Hematopoietic multipotent progenitor cell treated with erythropoietin and hydrocortisone succinate and interleukin-3 and kit ligand, for 4 days (in vitro differentiated cells): Measurements from ENCODE around the gene SYT13.

ENCODE experiments used
- DNase-seq: peaks from one replicate; pipeline ENCODE4 v3.0.0-alpha.2; 2015

SYT13 gene

DNA sequence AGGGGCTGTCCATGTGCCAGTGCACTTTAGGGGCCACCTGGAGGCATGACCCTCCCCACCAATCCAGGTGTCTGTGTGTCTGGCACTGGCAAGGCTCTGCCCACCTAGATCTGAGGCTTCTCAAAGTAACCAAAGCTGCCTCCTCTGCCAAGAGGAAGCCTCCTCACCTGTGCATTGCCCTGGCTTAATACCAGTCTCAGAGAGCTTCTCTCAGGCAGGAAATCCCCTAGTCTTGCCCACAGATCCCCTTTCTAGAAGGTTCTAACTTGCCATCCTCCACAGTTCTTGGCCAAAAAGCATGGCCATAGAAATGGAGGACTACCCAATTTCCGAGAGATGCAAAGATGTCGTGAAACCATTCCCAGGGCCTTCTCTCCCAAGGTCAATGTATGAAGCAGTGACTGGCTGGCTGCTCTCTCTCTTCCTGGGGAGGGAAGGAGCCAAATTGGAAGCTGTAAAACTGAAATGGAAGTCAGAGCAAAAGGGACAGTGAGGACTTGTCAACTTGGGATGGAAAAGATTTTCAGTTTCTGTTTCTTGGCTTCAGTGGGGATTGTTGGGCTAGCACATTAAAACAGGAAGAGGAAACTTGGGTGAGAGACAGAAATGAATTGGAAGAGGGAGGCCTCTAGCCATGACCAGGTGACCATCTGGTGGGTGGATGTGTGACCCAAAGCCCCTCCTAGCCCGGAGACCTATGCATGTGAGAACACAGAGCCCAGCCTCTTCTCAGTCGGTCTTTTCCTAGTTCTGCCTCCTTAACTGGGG is 70.9 kb downstream of the SYT13 start:
- DNase-seq: no peak

DNA sequence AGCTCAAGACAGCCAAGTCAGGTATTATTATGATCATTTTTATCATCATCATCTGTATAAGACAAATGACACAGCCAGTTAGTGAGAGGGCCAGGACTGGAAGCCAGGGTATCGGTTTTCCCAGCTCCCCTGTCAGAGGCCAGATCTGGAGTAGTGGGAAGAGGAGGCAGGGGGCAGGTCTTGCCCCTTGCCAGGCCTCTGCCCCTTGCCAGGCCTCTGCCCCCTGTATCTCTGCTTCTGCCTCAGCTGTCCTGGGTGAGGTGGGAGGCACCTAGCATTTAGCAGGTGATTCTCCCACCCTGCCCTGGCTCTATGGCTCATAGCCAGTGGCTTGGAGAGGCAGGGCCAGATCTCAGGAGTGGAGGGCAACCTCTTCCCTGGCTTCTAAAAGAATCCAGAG is 72.4 kb downstream of the SYT13 start:
- DNase-seq: no peak

DNA sequence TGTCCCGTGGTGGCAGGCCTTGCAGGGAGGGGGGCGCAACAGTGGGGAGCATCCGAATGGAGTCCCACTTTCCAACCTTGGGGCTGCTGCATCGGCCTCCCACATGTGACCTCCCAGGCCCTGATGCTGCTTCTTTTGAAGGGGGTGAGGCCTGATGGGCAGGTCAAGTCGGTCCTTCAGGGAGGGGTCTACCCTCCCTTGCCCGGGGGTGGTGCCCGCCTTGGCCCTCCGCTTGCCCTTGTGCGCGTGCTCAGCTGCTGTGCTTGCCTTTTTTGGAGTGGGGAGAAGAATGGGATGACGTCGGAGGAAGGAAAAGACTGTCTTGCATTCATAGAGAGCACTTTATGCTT is 72.8 kb downstream of the SYT13 start:
- no peak for DNase-seq

DNA sequence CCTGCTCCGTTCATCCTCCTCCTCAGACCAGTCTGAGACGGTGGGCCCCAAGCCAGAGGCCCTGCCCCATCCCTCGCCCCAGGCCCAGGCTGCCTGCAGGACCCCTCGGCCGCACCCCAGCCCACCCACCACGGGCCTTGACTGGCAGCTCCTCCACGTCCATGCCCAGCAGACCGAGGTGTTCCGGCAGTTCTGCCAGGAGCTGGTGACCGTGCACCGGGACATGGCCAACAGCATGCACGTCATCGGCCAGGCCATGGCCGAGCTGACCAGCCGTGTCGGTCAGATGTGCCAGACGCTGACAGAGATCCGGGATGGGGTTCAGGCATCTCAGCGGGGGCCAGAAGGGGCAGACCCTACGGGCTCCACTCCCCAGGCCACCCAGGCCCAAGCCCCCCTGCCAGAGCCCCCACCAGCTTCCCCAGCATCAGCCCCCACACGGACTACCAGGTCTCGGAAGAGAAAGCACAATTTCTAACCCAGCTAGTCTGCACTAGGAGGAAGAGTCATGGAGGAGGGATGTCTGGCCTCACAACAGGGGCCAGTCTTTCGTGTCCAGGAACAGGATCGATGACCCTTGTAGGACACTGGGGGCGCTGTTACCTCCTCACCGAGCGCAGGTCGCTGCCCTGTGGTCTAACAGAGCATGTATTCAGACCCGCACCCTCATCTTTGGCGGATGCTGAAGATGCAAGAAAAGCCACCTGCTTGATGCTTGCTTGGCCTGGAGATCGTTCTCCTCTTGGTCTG is 73.4 kb downstream of the SYT13 start:
- peak; percentile 25 for DNase-seq

DNA sequence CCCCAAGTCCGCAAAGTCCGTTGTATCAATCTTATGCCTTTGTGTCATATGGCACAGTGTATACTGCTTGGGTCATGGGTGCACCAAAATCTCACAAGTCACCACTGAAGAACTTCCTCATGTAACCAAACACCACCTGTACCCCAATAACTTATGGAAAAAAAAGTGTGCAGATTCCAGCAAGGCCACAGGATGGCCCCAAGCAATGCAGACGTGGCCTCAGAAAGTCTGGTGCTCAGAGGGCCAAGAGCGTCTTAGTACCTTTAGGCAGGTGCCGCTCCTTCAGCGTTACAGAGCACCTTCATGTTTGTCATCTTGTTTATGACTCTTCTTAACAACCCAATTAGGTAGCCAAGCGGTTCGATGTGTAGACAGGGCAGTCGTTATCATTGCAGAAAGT is 74.4 kb downstream of the SYT13 start:
- peak; percentile 8 for DNase-seq

DNA sequence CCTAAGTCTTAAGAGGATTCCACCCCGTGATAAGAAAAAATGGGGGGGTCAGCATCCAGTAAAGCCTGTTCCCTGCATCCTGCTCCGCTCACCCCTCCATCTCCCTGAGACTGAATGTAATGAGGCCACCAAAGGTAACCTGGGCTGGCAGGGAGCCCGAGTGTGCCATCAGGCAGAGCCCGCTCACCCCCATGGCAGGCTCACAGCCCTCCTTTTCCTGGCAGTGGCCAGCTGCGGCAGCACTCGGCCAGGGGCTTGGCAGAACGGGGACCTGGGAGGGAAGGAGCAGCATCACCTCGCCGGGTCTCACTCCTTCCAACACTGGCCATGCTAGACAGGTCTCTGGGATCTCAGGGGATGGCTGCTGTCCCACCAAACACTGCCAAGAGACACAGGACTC is 75.3 kb downstream of the SYT13 start:
- no peak for DNase-seq

DNA sequence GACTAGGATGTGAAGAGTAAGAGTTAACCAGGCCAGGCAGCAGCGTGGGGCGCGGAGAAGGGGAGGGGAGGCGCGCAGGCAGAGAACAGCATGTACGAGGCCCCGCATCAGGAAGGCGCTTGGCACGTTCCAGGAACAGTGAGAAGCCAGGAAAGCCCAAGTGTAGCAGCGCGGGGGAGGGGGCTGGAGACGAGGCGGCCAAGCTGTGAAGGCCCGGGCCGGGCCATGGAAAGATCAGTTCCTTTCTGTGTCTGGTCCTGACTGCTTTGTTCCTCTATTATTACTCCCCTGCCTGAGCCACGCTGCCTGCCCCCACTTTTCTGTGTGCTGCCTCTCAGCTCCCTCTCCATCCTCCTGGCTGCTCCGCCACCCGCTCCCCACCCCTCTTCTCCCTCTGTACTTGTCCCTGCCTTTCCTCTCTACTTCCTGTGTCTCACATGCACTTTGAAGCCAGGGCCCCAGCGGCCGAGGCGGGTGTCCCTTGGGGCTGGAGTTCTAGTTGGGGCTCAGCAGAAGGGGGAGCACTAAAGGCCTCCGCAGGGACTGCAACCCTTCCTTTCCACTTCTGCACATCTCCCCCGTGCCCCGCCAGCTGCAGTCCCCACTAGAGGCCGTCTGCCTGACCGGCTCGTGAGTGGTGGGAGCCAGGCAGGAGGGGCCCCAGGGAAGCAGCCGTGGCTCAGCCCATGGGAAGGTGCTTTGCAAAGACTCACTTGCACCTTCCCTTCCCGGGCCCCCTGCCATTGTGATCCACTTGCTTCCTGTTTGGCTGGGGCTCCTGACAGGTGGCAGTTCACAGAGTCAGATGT is 76.0 kb downstream of the SYT13 start:
- DNase-seq: peak; percentile 42

DNA sequence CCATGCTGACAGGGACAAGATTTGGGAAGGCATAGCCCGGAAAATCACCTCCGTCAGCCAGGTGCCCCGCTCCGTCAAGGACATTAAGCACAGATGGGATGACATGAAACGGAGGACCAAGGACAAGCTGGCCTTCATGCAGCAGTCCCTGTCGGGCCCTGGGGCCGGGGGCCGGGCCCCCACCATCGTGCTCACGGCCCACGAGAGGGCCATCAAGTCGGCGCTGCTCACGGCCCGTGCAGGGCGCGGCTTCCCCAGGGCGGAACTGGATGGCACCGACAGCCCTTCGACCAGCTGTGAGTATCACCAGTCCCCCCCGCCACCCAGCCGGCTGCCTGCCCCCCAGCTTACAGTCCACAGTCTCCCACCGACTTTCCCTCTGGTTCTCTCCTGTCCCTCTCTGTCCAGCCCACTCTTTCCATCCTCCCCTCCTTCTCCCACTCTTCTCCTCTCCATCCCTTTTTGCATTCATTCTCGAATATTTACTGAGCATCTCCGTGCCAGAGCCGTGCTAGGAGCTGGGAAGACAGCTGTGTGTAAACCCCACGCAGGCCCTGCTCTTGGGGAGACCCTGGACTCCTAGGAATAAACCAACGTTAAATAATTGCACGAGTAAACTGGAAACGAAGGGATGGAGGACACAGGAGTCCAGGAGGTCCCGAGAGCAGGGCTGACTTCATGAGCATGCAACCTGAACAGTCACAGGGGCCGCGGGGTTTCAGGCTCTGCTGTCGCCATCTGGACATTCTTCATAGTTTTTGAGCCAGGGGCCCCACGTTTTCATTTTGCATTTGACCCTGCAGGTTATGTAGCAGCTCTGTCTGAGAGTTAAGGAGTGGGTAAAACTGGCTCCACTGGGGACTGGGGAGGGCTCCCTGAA is 76.9 kb downstream of the SYT13 start:
- no peak for DNase-seq

DNA sequence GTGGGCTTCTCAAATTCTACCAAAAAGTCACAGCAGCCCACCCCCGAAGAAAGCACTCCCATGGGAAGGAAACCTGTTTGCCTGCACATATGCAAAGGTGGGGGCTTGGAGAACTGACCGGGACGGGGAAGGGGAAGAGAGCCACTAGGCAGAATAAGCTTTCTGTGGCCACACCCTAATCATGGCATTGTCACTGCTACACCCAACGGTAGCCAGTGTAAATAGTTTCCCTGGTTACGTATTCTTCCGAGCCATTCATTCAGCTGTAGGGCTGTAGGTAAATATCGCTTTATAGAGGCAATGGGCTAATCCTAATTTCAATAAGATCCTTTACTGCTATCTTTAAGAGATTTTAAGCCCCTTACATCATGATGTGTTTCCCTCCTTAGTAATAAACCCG is 78.0 kb downstream of the SYT13 start:
- no peak for DNase-seq

DNA sequence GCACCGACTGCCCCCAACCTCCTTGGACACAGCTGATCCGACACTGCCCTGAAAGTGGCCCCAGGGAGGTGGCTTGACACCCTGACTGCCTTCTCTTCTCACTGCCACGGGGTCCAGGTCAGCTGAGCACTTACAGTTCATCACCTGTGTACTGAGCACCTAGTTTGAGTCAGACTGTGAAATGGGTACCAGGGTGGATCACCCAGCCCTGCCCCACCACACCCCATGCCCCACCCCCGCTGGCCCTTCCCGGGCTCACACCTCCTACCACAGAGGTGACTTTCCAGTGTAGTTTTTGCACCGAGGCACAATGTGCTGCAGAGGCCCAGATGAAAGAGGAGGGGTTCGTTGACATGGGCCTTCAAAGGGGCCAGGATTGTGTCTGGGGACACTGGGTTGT is 80.2 kb downstream of the SYT13 start:
- no peak for DNase-seq

DNA sequence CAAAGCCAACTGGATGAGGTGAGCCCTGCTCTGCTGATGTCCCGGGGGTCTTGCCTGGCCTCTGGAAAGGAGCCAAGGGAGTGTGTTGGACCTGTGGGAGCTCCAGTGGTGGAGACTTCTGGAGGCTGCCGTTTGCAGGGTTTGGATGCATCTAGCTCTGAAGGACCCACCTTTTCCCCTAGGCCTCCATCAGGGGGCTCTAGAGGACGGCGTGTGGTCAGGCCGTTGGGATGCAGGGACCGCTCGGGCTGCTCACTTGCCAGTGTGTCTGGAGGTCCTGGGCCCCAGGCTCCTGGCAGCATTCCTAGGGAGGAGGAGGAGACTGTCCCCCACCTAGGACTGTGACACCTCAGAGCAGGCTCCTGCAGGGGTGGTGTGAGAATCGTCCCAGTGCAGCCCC is 81.4 kb downstream of the SYT13 start:
- no peak for DNase-seq

DNA sequence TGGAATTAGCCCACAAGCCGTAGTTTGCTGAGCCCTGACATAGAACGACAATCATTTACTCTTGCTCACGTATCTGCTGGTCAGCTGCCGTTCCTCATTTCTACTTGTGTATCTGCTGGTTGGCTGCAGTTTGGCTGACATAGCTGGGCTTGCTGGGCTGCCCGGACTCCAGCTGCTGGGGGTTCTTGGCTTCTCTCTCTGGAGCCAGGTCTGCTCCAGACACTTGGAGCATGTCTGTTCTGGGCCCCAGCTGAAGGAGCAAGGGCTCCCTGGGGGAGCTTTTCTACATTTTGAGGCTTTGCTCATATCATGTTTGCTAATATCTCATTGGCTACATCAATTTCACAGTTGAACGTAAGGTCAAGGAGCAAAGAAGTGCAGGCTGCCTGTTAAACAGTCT is 92.4 kb downstream of the SYT13 start:
- no peak for DNase-seq
